Breast epithelium (tissue), 4 donors: ENCODE results near the gene C11orf86. TPM values are rescaled to one million over a fixed set of nuclear protein-coding genes. Genes with fewer than 3 reads are reported as not detected.
A peak's percentile ranks its signal among the peaks of the same experiment; 100 is the strongest.
"Not testable (repeated sequence)": the region's sequence is repeated elsewhere in the genome, so short reads cannot be mapped to it uniquely, and the experiment has no call there.

Experiments used
- DNase-seq, 2 donors: peaks; one replicate each; pipeline ENCODE4 v3.0.0-alpha.2; 2019; ENCODE audit warnings: low spot score in 2 of 2
- H3K27ac ChIP-seq, 2 donors: fragments of 200-600 bp; sonication (generic) in 1 of 2; one replicate each; pipeline ENCODE4 v1.5.1; 2016 to 2019; ENCODE audit warnings: mild to moderate bottlenecking in 1 of 2
- H3K27me3 ChIP-seq, 2 donors: fragments of 200-600 bp; sonication (generic) in 1 of 2; one replicate each; pipeline versions ENCODE4 v1.5.1 to v1.6.0; 2017 to 2019; ENCODE audit warnings: control low read depth in 1 of 2, mild to moderate bottlenecking in 1 of 2
- H3K36me3 ChIP-seq: fragments of 200-600 bp; one replicate; pipeline ENCODE4 v1.5.1; 2019
- H3K4me1 ChIP-seq, 2 donors: fragments of 200-600 bp; sonication (generic); one replicate each; pipeline ENCODE4 v1.5.1; 2016 to 2019; ENCODE audit warnings: control low read depth in 1 of 2
- H3K4me3 ChIP-seq, 3 donors: fragments of 200-600 bp; sonication (generic); 1 replicate in 2 of 3; 2 replicates in 1 of 3; pipeline ENCODE4 v1.5.1; 2016 to 2019; ENCODE audit warnings: mild to moderate bottlenecking in 3 of 3, moderate library complexity in 2 of 3
- H3K9me3 ChIP-seq, 2 donors: fragments of 200-600 bp; sonication (generic) in 1 of 2; one replicate each; pipeline ENCODE4 v1.5.1; 2016 to 2019; ENCODE audit warnings: control low read depth in 1 of 2
- CTCF ChIP-seq, 3 donors: fragments of 450-650 bp; IDR thresholded peaks; one replicate each; pipeline ENCODE4 v1.5.1; 2016 to 2017; ENCODE audit warnings: antibody characterized with exemption in 3 of 3, mild to moderate bottlenecking in 3 of 3, moderate library complexity in 3 of 3
- POLR2A ChIP-seq: fragments of 450-650 bp; IDR thresholded peaks from one replicate; pipeline ENCODE4 v1.6.1; 2016; ENCODE audit warnings: antibody characterized with exemption, mild to moderate bottlenecking, moderate library complexity
- POLR2AphosphoS5 ChIP-seq, 3 donors: sonication (generic); formaldehyde crosslinking; IDR thresholded peaks; one replicate each; pipeline ENCODE4 v1.6.1; 2017; ENCODE audit warnings: antibody characterized with exemption in 3 of 3
- intact Hi-C: fragments of 100-400 bp; cut with DNase I; formaldehyde crosslinking; loops from one replicate; pipeline ENCODE4 v1.15.1; 2023; ENCODE audit warnings: low total_unique reads
- total RNA-seq, 3 donors: library from RNA; depleted of rRNA; stranded (reverse); fragments of >200 nt; gene quantifications; one replicate each; pipeline ENCODE4 v1.1.0, GENCODE V29; 2016

C11orf86 gene
- total RNA-seq, 3 donors from 2014 or later: not detected

GRCh38 chr11:67002921-67003411 lies 27.9 kb downstream of the C11orf86 start:
- TF ChIP-seq POLR2AphosphoS5 (IDR thresholded peaks at IDR 0.05) (no peak), CTCF (IDR thresholded peaks at IDR 0.05) (no peak), POLR2A (no peak)
- H3K4me3 ChIP-seq: no peak overlapping the region
- H3K27ac ChIP-seq: peak overlapping the region in 1 of 2 donors; percentile 6
- H3K27me3 ChIP-seq: no peaks in the 10 kb centered on the region
- no peak for DNase-seq
- no peaks in the 10 kb centered on the region for H3K4me1 ChIP-seq
- no peaks in the 10 kb centered on the region for H3K36me3 ChIP-seq
- intact Hi-C loops: no loop called here
- H3K9me3 ChIP-seq: no peaks in the 10 kb centered on the region

- DNase-seq, H3K9me3 ChIP-seq, H3K4me3 ChIP-seq, intact Hi-C loops, H3K4me1 ChIP-seq, H3K36me3 ChIP-seq, H3K27me3 ChIP-seq: not testable (repeated sequence)
- H3K27ac ChIP-seq: peak overlapping the region in 1 of 2 donors; percentile 38
Observed at GRCh38 chr11:67005200-67005599, 30.1 kb downstream of the C11orf86 start.

- Histone ChIP-seq H3K4me1 (no peaks in the 10 kb centered on the region), H3K4me3 (peak overlapping the region in 1 of 3 donors; percentile 31), H3K27ac (peak overlapping the region in 1 of 2 donors; percentile 58), H3K36me3 (no peaks in the 10 kb centered on the region), H3K27me3 (no peaks in the 10 kb centered on the region), H3K9me3 (no peaks in the 10 kb centered on the region)
- intact Hi-C loops: no loop called here
- no peak for TF ChIP-seq CTCF (IDR thresholded peaks at IDR 0.05)
- TF ChIP-seq POLR2A: no peak
- no peak for TF ChIP-seq POLR2AphosphoS5 (IDR thresholded peaks at IDR 0.05)
- DNase-seq: no peak
Observed at GRCh38 chr11:67006029-67006884, 31.2 kb downstream of the C11orf86 start.

- no peak for DNase-seq
- Histone ChIP-seq H3K4me1 (no peaks in the 10 kb centered on the region), H3K4me3 (no peak overlapping the region), H3K27ac (no peak overlapping the region), H3K36me3 (no peaks in the 10 kb centered on the region), H3K9me3 (no peaks in the 10 kb centered on the region), H3K27me3 (no peaks in the 10 kb centered on the region)
- TF ChIP-seq CTCF (IDR thresholded peaks at IDR 0.05) (no peak), POLR2A (no peak), POLR2AphosphoS5 (IDR thresholded peaks at IDR 0.05) (no peak)
- intact Hi-C loops: no loop called here
Observed at GRCh38 chr11:67007126-67007525, 32.0 kb downstream of the C11orf86 start.

- H3K4me3 ChIP-seq: no peak overlapping the region
- TF ChIP-seq POLR2AphosphoS5 (IDR thresholded peaks at IDR 0.05) (no peak), CTCF (IDR thresholded peaks at IDR 0.05) (no peak), POLR2A (no peak)
- no peaks in the 10 kb centered on the region for H3K9me3 ChIP-seq
- H3K27me3 ChIP-seq: no peaks in the 10 kb centered on the region
- intact Hi-C loops: no loop called here
- H3K27ac ChIP-seq: no peak overlapping the region
- no peaks in the 10 kb centered on the region for H3K4me1 ChIP-seq
- no peaks in the 10 kb centered on the region for H3K36me3 ChIP-seq
- DNase-seq: no peak
Observed at GRCh38 chr11:67010296-67010905, 35.3 kb downstream of the C11orf86 start.
